ENCODE results near the gene TNFRSF4. TPM values are rescaled to one million over a fixed set of nuclear protein-coding genes. Genes with fewer than 3 reads are reported as not detected.

The TNFRSF4 gene
- total and polyA plus RNA-seq, 2 donors (not counting 1 experiment from before 2014, with no cell fraction given) = 0.63 to 1.8 TPM

DNA sequence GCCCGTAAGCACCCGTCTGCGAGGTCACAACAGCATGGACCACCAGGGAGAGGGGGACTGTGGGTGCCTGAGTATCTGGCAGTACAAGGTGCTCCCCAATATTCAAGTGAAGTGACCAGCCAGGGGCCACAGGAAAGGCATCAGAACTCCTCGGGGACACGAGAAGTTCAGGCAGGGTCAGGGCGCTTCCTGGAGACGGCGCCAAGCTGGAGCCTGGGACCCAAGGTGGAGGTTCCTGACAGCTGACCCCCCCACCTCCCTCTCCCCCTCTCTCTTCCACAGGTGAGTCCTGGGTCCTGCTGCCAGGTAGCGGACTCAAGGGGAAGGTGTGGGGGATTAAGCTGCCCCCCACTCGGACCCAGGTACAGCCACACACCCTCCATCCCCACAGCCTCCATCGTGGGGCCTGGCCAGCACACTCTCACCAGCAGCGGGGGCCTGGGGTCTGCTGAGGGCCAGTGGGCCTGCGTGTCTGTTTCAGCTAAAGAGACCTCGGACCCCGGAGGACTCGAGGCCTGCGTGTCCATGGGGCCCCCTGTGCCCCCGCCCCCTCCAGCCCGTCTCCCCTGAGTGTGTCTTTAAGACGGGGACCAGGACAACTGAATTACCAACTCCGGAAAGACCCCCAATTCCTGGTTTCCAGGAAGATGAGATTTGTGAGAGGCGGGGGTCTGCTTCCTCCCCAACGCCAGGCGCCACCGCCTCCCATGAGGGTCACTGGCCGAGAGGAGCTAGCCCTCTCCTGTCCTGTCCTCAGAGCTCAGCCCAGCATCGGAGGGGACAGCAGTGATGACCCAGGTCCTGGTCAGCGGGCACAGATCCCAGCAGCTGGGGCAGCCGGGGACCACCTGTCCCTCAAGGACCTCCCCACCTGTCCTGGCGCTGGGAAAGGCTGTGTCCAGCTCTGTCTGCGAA lies 13.7 kb downstream of the TNFRSF4 start:
- DNase-seq = peak; percentile 37
- H3K4me1 ChIP-seq (ENCODE audit: control insufficient read depth in 2 of 2, insufficient read depth in 2 of 2, low read length in 2 of 2) = peaks cover 7 to 9% of the 10 kb centered on the region in 2 donors
- peak overlapping the region in 3 of 5 experiments; percentile 51 to 58 (median 54) for H3K4me3 ChIP-seq (ENCODE audit: control extremely low read depth in 1 of 5, extremely low read depth in 1 of 5, insufficient read depth in 1 of 5, low read depth in 2 of 5, low read length in 4 of 5)
- no peaks in the 10 kb centered on the region for H3K79me2 ChIP-seq (ENCODE audit: control insufficient read depth, insufficient read depth, low read length)
- TF ChIP-seq EZH2 (IDR thresholded peaks at IDR 0.05; ENCODE audit: borderline replicate concordance, insufficient read depth, low read depth, low read length, poor library complexity, severe bottlenecking) = no peak
- TF ChIP-seq, protein P1, sequence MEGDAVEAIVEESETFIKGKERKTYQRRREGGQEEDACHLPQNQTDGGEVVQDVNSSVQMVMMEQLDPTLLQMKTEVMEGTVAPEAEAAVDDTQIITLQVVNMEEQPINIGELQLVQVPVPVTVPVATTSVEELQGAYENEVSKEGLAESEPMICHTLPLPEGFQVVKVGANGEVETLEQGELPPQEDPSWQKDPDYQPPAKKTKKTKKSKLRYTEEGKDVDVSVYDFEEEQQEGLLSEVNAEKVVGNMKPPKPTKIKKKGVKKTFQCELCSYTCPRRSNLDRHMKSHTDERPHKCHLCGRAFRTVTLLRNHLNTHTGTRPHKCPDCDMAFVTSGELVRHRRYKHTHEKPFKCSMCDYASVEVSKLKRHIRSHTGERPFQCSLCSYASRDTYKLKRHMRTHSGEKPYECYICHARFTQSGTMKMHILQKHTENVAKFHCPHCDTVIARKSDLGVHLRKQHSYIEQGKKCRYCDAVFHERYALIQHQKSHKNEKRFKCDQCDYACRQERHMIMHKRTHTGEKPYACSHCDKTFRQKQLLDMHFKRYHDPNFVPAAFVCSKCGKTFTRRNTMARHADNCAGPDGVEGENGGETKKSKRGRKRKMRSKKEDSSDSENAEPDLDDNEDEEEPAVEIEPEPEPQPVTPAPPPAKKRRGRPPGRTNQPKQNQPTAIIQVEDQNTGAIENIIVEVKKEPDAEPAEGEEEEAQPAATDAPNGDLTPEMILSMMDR (IDR thresholded peaks at IDR 0.05) = no peak
- peaks cover 0 to 9% (median 0%) of the 10 kb centered on the region in 3 donors for H3K9me3 ChIP-seq (ENCODE audit: control extremely low read depth in 1 of 3, control insufficient read depth in 2 of 3, insufficient read depth in 1 of 3, low read length in 2 of 3)
- POLR2A ChIA-PET = no interaction called here
- no peaks in the 10 kb centered on the region for H4K20me1 ChIP-seq (ENCODE audit: control insufficient read depth, insufficient read depth, low read length, poor library complexity, severe bottlenecking)
- peak overlapping the region; percentile 89 for H3K4me2 ChIP-seq (replicated peaks; ENCODE audit: low read depth, low read length, poor library complexity, severe bottlenecking)
- H3K27me3 ChIP-seq (replicated peaks in 1 of 4; ENCODE audit: control extremely low read depth in 1 of 4, control insufficient read depth in 3 of 4, insufficient read depth in 4 of 4, low read length in 3 of 4) = peaks cover 0 to 10% (median 5%) of the 10 kb centered on the region in 4 experiments
- H2AFZ ChIP-seq (ENCODE audit: insufficient read depth, low read depth, low read length, poor library complexity, severe bottlenecking) = no peak overlapping the region
- Mint-ChIP-seq H3K4me1 (peaks cover 8% of the 10 kb centered on the region), H3K4me3 (peak overlapping the region; percentile 60), H3K9me3 (ENCODE audit: insufficient read depth) (no peaks in the 10 kb centered on the region), H3K27ac (peak overlapping the region; percentile 50), H3K27me3 (no peaks in the 10 kb centered on the region)
- H3K27ac ChIP-seq (ENCODE audit: low read length in 2 of 2) = no peak overlapping the region
- no peaks in the 10 kb centered on the region for H3K36me3 ChIP-seq (replicated peaks in 1 of 2; ENCODE audit: control extremely low read depth in 1 of 2, control insufficient read depth in 1 of 2, extremely low read depth in 1 of 2, insufficient read depth in 2 of 2, low read length in 1 of 2)
- intact Hi-C loops (cut with micrococcal nuclease) = loop anchor here (10.0 kb wide), 1 partner anchor 165 kb away; no protein-coding TSS in a partner anchor
- H3K9ac ChIP-seq (ENCODE audit: low read length) = peak overlapping the region; percentile 61
- CTCF ChIA-PET = interaction anchor here (1.1 kb wide), 1 partner anchor 75 kb away, joined by 3 read pairs; no protein-coding TSS in a partner anchor
- no peak for ATAC-seq (ENCODE audit: low read depth)
- 66% methylated on average over 25 of the region's 31 CpGs for WGBS (ENCODE audit: insufficient coverage)
